SH-SY5Y (cell line): ENCODE measurements around the gene UVRAG.

Experiments
- GATA2 ChIP-seq: IDR thresholded peaks from 2 replicates; pipeline ENCODE4 v1.6.1; 2011; ENCODE audit warnings: mild to moderate bottlenecking, low read depth, low read length
- GATA3 ChIP-seq: IDR thresholded peaks from 2 replicates; pipeline ENCODE4 v1.6.1; 2011; ENCODE audit warnings: low read depth, mild to moderate bottlenecking, low read length, moderate library complexity

- no peak for TF ChIP-seq GATA2
- no peak for TF ChIP-seq GATA3
Observed at GRCh38 chr11:76157891-76158290, 342.9 kb downstream of the UVRAG start.
